Measurements from ENCODE around the gene GSTT4. TPM values are rescaled to one million over a fixed set of nuclear protein-coding genes. Genes with fewer than 3 reads are reported as not detected.

Gene GSTT4
- under 1 TPM in 1 of 2 donors, not detected in 1; 0.80 TPM for total RNA-seq

DNA sequence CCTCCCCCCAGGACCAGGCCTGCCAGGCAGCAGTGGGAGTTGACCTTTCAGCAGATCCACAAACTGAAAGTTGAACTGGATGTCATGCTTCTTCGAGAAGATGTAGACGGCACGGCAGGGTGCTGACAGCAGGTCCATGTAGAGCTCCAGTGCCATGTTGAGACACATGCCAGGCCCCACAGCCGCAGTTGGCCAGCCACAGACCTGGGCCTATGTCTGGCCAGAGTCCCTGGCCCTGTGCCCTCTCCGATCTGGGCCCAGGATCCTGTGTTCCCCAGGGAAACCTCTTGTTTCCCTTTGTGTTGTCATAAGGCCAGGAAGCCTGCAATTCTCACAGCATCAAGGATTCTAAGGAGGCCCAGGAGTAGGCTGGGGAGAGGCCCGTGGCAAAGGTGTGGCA lies at the start of gene GSTT4:
Gene GSTT4 (minus strand): TSS at position 253 of the 400 bp plus-strand sequence. CDS start 97 bp downstream, at position 156.
- Histone ChIP-seq H3K36me3 (no peaks in the 10 kb centered on the region), H3K27ac (no peak within 1 kb of the TSS), H3K4me3 (no peak within 1 kb of the TSS), H3K9me3 (no peaks in the 10 kb centered on the region), H3K4me1 (replicated peaks) (no peaks in the 10 kb centered on the region), H3K27me3 (replicated peaks; ENCODE audit: insufficient read depth) (no peaks in the 10 kb centered on the region)
- DNase-seq (ENCODE audit: low spot score), result no peak
- 64% methylated on average over 6 of the region's 6 CpGs for WGBS
- intact Hi-C loops (cut with DNase I), result loop anchor here (5.0 kb wide), 1 partner anchor 152 kb away; no protein-coding TSS in a partner anchor
- TF ChIP-seq, protein P1, sequence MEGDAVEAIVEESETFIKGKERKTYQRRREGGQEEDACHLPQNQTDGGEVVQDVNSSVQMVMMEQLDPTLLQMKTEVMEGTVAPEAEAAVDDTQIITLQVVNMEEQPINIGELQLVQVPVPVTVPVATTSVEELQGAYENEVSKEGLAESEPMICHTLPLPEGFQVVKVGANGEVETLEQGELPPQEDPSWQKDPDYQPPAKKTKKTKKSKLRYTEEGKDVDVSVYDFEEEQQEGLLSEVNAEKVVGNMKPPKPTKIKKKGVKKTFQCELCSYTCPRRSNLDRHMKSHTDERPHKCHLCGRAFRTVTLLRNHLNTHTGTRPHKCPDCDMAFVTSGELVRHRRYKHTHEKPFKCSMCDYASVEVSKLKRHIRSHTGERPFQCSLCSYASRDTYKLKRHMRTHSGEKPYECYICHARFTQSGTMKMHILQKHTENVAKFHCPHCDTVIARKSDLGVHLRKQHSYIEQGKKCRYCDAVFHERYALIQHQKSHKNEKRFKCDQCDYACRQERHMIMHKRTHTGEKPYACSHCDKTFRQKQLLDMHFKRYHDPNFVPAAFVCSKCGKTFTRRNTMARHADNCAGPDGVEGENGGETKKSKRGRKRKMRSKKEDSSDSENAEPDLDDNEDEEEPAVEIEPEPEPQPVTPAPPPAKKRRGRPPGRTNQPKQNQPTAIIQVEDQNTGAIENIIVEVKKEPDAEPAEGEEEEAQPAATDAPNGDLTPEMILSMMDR (IDR thresholded peaks at IDR 0.05), result no peak
- no peak for TF ChIP-seq POLR2AphosphoS5 (IDR thresholded peaks at IDR 0.05)
- no peak for TF ChIP-seq POLR2A (IDR thresholded peaks at IDR 0.05)

DNA sequence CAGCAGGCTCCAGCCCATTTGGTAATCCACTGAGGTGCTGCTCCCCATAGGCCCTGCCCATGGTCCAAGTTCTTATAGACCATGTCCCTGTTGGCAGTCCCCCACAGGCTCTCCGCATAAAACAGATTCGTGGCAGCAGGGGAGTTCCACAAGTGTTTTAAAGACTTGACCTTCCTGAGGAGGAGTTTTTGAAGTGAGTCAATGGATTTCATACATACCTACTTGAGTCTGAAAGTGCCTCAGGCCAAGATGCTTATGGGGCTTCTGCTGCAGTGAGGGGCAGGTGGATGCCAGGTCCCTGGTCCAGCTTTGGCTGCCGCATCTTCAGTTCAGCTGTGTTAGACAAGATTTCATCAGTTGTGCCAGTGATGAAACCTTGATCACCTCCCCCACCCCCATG lies 49.1 kb upstream of the GSTT4 start:
- 89% methylated on average over 3 of the region's 3 CpGs for WGBS
- Histone ChIP-seq H3K9me3 (no peaks in the 10 kb centered on the region), H3K36me3 (peaks cover 7% of the 10 kb centered on the region in 2 donors), H3K4me3 (no peak overlapping the region), H3K4me1 (replicated peaks) (no peaks in the 10 kb centered on the region), H3K27ac (no peak overlapping the region), H3K27me3 (replicated peaks; ENCODE audit: insufficient read depth) (no peaks in the 10 kb centered on the region)
- intact Hi-C loops (cut with DNase I), result no loop called here
- DNase-seq (ENCODE audit: low spot score), result no peak
- TF ChIP-seq POLR2A (IDR thresholded peaks at IDR 0.05) (no peak), POLR2AphosphoS5 (IDR thresholded peaks at IDR 0.05) (no peak)
- TF ChIP-seq, protein P1 (IDR thresholded peaks at IDR 0.05), result no peak

DNA sequence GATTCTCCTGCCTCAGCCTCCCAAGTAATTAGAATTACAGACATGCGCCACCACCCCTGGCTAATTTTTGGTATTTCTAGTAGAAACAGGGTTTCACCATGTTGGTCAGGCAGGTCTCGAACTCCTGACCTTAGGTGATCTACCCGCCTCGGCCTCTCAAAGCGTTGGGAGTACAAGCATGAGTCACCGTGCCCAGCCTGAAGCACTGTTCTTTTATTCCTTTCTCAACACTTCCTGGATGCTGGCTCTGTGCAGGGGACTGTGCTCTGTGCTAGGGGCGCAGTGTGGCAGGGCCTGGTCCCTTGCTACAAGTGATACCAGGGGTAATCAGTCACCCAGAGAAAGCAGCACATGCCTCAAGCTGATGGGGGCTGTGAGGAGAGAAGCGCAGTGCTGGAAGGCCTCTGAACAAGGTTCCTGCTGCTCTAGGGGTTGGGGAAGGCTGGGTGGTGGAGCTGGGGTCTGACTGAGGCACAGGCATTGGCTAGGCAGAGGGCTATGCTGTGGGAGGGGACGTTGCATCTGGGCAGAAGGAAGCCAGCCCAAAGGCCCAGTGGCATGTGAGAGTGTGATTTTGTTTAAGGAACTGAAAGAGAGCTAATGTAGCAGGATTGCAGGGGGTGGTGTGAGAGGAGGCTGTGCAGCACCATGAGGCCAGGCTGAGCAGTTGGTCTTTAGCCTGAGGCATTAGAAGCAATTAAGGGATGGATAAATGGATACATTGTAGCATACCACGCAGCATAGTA lies 48.4 kb upstream of the GSTT4 start:
- H3K36me3 ChIP-seq, result peaks cover 7% of the 10 kb centered on the region in 2 donors
- TF ChIP-seq POLR2AphosphoS5 (IDR thresholded peaks at IDR 0.05) (no peak), POLR2A (IDR thresholded peaks at IDR 0.05) (no peak)
- TF ChIP-seq, protein P1 (IDR thresholded peaks at IDR 0.05), result no peak
- DNase-seq (ENCODE audit: low spot score), result no peak
- intact Hi-C loops (cut with DNase I), result no loop called here
- H3K9me3 ChIP-seq, result no peaks in the 10 kb centered on the region
- H3K27me3 ChIP-seq (replicated peaks; ENCODE audit: insufficient read depth), result no peaks in the 10 kb centered on the region
- no peak overlapping the region for H3K27ac ChIP-seq
- H3K4me3 ChIP-seq, result no peak overlapping the region
- WGBS, result 84% methylated on average over 10 of the region's 10 CpGs
- no peaks in the 10 kb centered on the region for H3K4me1 ChIP-seq (replicated peaks)

DNA sequence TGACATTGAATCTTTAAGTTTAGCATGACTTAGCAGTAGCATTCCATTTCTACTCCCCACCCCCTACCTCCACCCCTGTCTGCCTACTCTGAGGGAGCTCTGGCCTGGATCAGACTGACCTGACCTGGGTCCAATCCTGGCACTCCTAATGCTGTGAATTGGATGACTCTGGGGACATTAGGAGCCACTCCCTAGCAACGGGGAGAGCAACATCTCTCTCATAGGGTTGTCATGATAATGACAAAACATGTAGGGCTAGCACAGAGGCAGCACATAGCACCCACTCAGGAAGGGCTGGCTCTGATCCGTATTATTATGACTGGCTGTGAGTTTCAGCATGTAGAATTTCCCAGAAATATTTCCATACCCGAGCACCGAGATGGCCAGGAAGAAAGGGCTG lies 46.3 kb upstream of the GSTT4 start:
- WGBS, result 86% methylated on average over 4 of the region's 4 CpGs
- TF ChIP-seq POLR2AphosphoS5 (IDR thresholded peaks at IDR 0.05) (no peak), POLR2A (IDR thresholded peaks at IDR 0.05) (no peak)
- Histone ChIP-seq H3K27ac (no peak overlapping the region), H3K4me1 (replicated peaks) (no peaks in the 10 kb centered on the region), H3K36me3 (peaks cover 4 to 7% of the 10 kb centered on the region in 2 donors), H3K9me3 (no peaks in the 10 kb centered on the region), H3K27me3 (replicated peaks; ENCODE audit: insufficient read depth) (no peaks in the 10 kb centered on the region), H3K4me3 (no peak overlapping the region)
- intact Hi-C loops (cut with DNase I), result no loop called here
- DNase-seq (ENCODE audit: low spot score), result no peak

DNA sequence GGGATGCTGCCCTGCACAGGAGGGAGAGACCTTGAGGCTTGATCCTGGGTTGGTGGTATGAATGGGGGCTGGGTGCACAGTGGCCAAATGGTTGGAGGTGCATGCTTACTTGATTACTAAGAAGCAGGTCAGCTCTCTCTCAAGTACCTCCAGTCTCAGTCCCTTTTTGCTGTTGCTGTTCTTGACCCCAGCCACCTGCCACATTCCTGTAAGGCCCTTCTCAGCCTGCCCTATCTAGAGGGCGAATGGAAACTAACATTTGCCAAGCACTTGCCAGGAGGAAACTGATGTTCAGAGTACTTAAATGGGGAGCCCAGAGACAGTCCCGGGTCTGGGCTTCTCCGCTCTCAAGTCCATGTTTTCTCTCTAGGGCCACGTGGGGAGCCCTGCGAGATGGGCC lies 45.8 kb upstream of the GSTT4 start:
- Histone ChIP-seq H3K4me1 (replicated peaks) (no peaks in the 10 kb centered on the region), H3K27ac (no peak overlapping the region), H3K27me3 (replicated peaks; ENCODE audit: insufficient read depth) (no peaks in the 10 kb centered on the region), H3K36me3 (peaks cover 0 to 7% of the 10 kb centered on the region in 2 donors), H3K9me3 (no peaks in the 10 kb centered on the region), H3K4me3 (no peak overlapping the region)
- DNase-seq (ENCODE audit: low spot score), result no peak
- intact Hi-C loops (cut with DNase I), result no loop called here
- 89% methylated on average over 5 of the region's 5 CpGs for WGBS
- TF ChIP-seq POLR2AphosphoS5 (IDR thresholded peaks at IDR 0.05) (no peak), POLR2A (IDR thresholded peaks at IDR 0.05) (no peak)
- TF ChIP-seq, protein P1 (IDR thresholded peaks at IDR 0.05), result no peak
